GM19324 (cell line): ENCODE results near the gene SLC12A8.

ENCODE experiments used
- ATAC-seq: cut with Tn5 transposase; IDR thresholded peaks from one replicate; pipeline ENCODE4 v1.9.1; 2021; ENCODE audit warnings: mild to moderate bottlenecking, moderate library complexity; ENCODE audit not compliant: unreplicated experiment, low FRiP score

Gene SLC12A8

GRCh38 chr3:125187599-125187910 is 25.0 kb downstream of the SLC12A8 start:
- ATAC-seq: no peak

- ATAC-seq: no peak
Observed at GRCh38 chr3:125186800-125187598, 25.5 kb downstream of the SLC12A8 start.

- ATAC-seq: no peak
Observed at GRCh38 chr3:125186261-125186787, 26.2 kb downstream of the SLC12A8 start.

DNA sequence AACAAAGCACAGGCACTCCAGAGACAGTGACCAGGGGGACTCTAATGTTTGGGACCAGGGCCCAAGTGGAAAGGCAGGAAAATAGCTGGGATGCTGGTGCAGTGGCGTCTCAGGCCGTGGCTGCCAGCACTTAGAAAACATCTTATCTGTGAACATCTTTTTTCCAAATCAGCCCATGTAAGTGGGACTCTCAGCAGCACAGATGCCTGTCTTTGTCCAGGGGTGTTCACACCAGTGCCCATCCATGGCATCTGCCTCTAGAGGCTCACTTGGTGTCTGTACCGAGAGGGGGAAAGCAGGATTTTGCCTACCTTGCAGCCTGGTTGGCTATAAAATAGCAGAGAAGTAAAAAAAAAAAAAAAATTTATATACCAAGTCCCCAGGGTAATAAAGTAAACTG is 26.7 kb downstream of the SLC12A8 start:
- ATAC-seq: no peak

GRCh38 chr3:125179884-125180240 is 32.7 kb downstream of the SLC12A8 start:
- no peak for ATAC-seq

GRCh38 chr3:125179143-125179883 is 33.2 kb downstream of the SLC12A8 start:
- no peak for ATAC-seq

GRCh38 chr3:125177746-125178145 is 34.8 kb downstream of the SLC12A8 start:
- ATAC-seq: no peak

GRCh38 chr3:125175295-125176078 is 37.1 kb downstream of the SLC12A8 start:
- no peak for ATAC-seq

DNA sequence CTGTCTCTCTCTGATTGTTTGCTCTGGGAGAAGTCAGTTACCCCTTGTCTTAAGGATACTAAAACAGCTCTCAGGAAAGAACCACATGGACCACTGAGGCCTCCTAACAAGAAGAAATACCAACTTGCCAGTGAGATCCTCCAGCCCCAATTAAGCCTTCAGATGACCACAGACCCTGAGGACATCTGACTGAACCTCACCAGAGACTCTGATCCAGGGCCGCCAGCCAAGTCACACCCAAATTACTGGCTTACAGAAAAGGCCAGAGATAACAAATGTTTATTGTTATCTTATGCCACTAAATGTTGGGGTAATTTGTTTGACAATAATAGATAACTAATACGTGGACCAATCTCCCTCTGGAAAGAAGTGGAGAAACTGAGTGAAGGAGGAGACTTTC is 40.2 kb downstream of the SLC12A8 start:
- ATAC-seq: no peak

- ATAC-seq: no peak
Observed at GRCh38 chr3:125168711-125169393, 43.7 kb downstream of the SLC12A8 start.

GRCh38 chr3:125166599-125167136 is 45.9 kb downstream of the SLC12A8 start:
- no peak for ATAC-seq

DNA sequence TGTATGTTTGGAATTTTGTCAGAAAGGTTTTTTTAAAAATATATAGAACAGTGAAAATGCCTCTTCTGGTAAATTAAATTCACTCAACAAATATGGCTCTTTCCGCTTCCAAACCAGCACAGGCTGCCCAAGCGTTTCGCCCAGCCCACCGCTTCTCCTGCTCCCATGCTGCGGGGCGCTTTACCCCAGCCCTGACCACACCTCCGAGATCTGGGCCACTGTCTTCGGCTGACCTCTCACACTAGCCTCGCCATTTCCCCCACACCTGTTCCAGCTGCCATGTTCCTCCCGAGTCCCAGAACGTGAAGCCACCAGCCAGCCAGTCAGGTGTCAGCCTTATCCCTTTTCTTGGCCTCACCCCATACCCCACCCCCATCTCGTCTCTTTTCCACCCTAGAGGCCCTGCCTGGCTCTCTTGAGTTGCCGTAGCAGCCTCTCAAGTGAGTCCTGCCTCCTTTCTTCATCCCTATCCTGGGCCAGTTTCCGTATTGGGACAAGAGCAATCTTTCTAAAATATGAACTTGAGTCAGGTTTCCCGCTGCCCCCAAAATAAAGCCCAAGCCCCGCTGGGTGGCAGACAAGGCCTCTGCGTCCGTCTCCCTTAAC is 46.5 kb downstream of the SLC12A8 start:
- ATAC-seq: no peak

- no peak for ATAC-seq
Observed at GRCh38 chr3:125165189-125165947, 47.2 kb downstream of the SLC12A8 start.

DNA sequence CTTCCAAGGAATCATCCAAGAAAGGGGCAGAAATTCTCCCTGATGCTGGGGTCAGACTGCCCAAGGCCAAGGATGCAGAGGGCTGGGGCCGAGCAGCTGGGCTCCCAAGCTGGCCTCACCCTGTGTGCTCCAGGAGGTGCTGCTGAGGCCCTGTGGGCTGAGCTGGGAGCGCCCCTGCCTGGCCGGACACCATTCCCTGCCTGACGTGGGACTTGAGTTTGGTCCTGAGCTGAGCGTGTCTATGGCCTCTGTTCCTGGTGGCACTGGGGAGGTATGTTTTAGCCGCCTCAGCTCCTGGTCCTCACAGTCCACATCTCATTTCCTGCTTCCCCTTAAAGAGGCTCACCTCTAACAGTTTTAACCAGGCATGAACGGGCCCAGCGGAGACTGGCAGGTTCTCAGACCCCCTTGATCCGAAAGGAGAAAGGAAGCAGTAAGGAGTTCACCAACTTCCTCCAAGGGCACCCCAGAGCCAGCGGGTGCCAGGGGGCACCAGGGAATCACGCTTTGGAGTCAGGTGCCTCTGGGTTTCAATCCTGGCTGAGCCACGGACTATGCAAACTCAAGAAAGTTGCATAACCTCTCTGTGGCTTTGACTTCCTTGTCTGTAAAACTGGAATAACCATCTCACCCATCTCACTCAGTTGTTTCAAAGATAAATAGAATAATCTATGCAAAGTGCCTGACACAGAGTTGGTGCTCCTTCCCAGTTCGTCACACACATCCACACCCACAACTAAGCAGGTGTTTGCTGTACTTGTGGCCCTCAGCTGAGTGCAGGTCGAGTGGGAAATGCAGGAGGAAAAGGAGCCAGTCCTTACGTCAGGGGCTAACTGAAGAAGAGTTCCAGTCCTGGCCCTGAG is 48.6 kb downstream of the SLC12A8 start:
- peak; percentile 54 for ATAC-seq

DNA sequence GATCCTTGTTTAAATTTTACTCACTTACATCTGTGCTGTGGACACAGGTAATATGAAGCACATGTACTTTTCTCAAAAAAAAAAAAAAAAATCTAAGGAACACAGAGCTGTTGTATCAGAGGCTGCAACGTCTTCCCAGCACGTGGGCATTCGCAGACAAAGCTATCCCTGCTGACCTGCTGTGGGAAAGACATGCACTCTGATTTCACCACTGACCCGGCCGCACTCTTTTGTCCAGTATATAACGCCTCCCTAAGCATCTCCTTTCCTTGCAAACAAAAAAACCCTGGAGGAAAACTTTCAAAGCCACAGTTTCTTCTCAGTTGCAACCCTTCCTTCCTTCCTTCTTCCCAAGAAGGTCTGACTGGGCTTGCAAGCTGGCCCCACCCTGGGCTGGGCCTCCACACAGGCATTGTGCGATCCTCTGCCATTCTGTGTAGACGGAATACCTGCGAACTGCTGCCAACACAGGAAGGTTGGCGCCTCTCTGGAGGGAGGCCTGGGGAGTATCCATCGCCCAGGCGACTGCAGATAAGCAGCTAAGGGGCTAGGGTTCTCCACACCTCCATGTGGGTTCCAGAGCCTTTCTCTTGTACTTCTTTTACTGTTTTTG is 50.8 kb downstream of the SLC12A8 start:
- no peak for ATAC-seq

DNA sequence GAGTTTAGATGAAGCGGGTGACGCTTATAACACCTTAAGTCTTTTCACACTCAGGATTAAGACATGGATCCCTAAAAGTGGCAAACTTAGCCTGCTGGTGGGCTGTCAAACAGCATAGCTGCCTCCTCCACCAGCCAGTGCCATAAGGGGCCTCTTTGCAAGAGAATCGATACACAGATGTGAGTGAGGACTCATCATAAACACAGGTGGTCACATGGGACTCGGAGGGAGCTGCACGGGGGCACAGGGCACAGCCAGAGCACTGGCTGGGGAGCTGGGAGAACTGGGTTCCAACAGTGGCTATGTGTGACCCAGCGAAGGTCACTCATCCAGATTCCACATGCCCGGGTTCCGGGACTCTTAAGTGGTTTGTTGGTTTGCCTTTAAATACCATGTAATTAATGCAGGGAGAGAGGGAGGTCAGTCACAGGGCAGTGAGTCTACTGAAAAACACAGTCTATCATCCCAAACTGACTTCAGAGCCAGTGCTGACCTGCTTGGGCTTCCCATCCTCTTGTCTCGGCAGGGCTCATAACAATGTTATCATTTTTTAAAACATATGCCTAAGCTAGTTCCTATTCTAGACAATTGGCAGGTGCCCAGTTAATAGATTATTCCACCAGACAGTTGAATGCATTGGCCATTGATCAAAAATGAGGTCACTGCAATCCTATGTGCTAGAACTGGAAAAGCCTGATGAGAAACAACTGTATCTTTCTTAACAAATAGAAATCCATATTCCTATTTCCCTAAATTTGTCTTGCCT is 51.8 kb downstream of the SLC12A8 start:
- no peak for ATAC-seq

DNA sequence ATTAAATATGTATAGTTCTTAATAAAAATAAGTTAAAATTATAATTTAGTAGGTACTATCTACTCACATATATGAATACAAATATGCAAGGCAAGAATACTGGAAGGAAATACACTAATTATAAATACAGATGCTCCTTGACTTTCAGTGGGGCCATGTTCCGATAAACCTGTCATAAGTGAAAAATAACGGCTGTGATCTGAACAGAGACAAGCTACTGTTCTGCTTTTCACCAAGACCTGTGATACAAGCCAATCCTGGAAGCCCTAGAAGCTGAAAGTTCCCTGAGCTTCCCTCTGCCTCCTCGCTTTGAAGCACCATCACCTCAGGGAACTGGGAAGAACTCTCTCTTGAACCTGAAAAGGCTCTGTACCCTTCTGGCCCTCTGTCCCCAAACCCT is 55.4 kb downstream of the SLC12A8 start:
- ATAC-seq: no peak
